ENCODE measurements around the gene AGPAT3.

AGPAT3 gene

DNA sequence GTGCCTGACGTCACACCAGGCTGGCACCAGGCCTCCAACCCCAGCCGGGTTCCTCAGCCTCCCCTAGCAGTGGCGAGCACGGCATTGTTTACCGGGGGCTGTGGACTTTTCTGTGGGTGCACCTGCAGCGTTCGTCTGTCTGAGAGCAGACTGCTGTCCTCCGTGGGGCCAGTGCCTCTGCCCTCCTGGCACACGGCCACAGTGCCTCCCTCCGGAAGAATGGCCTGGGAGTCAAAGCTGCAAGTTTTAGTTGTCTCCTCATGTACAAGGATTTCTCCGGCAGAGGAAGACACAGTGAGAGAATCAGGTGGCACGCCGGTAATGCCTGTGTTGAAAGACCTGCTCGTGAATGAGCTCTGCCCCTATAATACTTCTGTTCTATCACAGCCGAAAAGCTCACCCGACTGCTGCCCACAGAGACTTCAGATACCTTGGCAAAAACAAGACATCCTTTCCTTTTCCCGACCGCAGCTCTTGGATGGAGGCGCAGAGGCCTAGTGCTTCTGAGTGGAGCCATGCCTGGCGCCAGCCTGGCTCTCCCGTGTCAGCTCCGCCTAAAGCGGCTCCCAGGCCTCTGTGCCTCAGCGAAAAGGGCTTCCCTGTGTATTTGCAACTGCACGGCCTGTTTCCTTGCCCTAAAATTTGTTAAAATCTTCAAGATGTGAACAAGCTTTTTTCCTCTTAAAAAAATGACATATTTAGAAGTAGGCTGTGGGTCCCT, 71.4 kb downstream of the AGPAT3 start:
- Mint-ChIP-seq H3K27ac (no peak overlapping the region), H3K9me3 (no peaks in the 10 kb centered on the region), H3K36me3 (no peaks in the 10 kb centered on the region), H3K27me3 (no peaks in the 10 kb centered on the region), H3K4me3 (no peak overlapping the region), H3K4me1 (peaks cover 27% of the 10 kb centered on the region)

DNA sequence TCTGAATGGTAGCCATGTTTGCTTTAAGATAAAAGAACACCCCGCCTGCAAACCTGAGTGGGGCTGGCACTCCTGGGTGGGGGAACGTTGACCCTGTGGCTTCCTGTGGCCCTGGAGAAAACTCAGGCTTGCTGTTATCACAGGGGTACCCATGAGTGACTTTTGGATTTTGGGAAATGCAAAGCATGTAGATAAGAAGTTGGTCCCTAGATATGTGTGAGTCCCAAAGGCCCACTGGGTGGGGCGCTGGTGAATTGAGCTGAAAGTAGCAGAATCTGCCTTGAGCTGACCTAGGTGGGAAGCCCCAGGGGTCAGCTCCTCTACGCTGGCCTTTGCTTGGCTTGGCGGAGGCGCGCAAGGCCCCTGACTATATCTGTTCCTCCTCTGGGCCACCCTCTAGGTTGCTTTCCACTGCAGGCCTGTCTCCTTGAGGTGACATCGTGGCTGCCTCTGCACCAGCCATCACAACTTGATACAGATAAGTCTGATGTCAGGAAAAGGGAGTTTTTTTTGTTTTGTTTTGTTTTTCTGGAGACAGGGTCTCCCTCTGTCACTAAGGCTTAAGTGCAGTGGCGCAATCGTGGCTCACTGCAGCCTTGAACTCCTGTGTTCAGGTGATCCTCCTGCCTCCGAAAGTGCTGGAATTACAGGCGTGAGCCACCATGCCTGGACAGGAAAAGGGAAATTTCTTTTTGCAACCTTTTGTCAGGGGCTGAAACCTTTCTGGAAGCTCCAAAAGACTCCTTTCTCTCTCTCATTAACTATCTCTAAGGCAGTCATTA, 72.2 kb downstream of the AGPAT3 start:
- Mint-ChIP-seq H3K27me3 (no peaks in the 10 kb centered on the region), H3K27ac (no peak overlapping the region), H3K36me3 (no peaks in the 10 kb centered on the region), H3K9me3 (no peaks in the 10 kb centered on the region), H3K4me3 (no peak overlapping the region), H3K4me1 (peaks cover 26% of the 10 kb centered on the region)

DNA sequence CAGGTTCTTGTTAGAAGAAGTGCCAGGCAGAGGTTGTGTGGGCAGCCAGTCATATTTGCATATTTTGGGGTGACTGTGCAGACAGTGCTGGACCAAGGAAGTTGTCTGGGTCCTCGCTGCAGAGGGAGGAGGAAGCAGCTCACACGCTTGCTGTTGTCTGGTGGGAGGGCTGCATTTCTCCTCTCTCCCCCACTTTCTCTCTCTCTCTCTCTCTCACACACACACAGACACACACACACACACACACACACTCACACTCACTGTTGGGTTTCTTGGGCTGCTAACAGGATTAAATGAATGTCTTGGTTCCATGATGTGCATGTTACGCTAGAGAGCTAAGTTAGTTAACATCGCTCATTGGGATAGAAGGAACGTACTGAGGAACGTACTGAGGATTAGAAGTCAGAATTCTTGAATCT, 72.9 kb downstream of the AGPAT3 start:
- Mint-ChIP-seq H3K9me3 (no peaks in the 10 kb centered on the region), H3K4me1 (peaks cover 25% of the 10 kb centered on the region), H3K36me3 (no peaks in the 10 kb centered on the region), H3K27me3 (no peaks in the 10 kb centered on the region), H3K4me3 (no peak overlapping the region), H3K27ac (no peak overlapping the region)

DNA sequence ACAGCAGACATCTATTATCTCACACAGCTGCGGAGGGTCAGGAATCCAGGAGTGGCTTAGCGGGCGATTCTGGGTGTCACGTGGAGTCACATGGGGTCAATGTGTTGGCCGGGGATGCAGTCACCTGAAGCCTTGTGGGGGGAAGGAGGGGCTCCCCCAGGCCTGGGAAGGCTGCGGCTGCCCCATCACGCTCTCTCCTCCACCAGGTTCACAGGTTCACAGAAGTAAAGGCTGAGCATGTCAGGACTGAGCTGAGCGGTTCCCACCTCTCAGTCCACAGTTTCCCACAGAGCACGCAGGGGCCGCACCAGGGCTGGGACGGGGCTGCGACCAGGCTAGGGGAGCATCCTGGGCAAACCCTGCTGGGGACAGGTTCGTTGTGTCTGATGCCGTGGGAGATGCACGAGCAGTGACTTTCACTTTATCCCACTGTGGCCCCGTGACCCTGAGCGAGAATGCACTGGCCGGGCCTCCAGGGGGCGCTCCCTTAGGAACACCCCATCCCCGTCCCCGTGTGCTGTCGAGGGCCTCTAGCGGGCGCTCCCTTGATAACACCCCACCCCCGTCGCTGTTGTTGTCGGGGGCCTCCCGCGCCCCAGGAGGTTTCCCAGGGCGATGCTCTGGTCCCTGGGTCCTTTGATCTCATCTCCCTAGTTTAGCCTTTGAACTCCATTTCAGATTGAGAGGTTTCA, 73.9 kb downstream of the AGPAT3 start:
- Mint-ChIP-seq H3K27ac (peak overlapping the region; percentile 66), H3K4me3 (peak overlapping the region; percentile 83), H3K36me3 (no peaks in the 10 kb centered on the region), H3K9me3 (no peaks in the 10 kb centered on the region), H3K4me1 (peaks cover 19% of the 10 kb centered on the region), H3K27me3 (no peaks in the 10 kb centered on the region)

DNA sequence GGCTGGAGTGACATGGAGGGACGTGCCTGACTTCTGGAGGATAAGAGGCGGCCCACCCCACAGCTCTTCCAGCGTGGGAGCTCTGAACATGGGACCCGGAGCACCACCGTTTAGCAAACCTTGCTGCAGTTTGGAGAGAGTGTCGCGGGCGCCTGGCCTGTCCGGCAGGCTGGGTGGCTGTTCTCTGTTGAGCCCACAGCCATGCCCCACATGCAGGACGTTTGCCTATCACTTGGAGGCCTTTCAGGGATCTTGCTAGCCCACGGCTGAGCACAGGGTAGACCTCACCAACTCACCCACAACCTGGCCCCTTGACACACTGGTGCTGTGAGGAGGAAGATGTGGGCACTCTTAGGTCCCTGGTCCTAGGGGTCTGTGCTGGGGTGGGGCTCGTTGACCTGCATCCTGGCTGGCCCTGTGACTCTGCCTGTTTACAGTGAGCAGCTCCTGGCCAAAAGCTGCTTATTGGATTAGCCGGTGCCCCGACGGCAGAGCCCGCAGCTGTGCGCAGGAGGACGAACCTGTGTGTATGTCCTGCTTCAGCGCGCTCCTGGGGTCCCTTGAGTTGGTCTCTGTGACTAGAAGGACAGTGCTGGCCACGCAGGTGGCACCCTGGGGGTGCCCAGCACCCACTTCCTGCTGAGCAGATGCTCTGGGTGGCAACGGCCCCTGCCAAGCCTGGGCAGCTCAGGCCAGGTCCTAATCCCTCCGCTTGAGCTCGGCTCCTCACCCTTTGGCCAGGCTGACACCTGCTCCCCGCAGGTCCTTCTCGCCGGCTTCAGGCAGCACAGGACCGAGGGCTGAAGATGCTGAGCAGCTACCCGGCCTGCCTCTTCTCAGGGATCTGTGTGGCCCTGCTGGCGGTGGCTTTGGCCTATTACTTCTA, 74.7 kb downstream of the AGPAT3 start:
- Mint-ChIP-seq H3K27me3 (no peaks in the 10 kb centered on the region), H3K4me3 (peak overlapping the region; percentile 83), H3K9me3 (no peaks in the 10 kb centered on the region), H3K27ac (no peak overlapping the region), H3K4me1 (peaks cover 19% of the 10 kb centered on the region), H3K36me3 (no peaks in the 10 kb centered on the region)

DNA sequence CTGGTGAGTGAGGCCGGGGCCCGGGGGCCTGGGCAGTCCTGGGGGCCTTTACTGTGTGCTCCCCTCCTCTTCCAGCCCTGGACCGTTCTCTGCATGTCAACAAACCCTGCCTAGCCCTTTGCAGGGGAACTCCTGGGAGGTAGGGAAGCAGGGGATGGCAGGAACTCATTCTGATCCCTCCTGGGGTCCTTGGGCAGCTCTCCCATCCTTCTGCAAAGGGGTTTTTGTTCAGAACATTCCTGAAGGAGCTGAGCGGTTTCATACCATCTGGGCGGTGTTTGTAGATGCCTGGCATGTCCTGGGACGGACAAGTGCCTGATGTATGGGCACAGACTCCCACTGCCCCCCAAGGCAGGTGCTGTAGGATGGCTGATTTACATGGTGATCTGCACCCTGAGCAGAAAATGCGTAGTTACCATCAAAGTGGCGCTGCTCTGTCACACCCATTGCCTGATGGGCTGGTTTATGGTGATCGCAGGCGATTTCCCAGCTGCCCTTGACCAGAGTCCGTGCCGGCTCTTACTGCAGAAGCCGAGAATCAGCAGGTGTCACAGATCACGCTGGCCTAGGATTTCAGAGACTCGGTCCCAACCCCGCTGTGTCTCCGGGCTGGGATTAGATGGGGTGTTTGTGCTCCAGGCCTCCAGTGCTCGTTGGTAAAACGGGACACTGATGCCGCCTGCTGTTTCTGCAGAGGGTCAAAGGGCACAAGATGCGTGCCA, 75.5 kb downstream of the AGPAT3 start:
- Mint-ChIP-seq H3K36me3 (no peaks in the 10 kb centered on the region), H3K27me3 (no peaks in the 10 kb centered on the region), H3K27ac (no peak overlapping the region), H3K9me3 (no peaks in the 10 kb centered on the region), H3K4me1 (peaks cover 19% of the 10 kb centered on the region), H3K4me3 (no peak overlapping the region)

DNA sequence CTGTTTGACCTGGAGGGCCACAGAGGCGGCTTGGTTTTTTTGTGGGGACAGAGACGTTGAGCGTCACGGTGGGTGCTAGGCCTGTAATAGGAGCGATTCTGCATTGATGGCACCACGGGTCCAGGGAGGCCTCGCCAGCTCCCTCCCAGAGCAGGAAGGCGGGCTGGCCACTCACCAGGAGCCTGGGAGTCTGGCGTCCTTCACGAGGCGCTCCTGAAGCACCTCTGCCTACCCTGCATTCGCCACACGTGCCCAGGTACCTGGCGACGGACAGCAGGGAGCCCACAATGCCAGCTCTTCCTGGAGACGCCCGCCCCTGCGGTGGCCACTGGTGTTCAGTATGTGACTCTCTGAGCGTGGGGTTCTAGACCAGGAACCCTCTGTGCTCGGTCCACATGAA, 77.2 kb downstream of the AGPAT3 start:
- H3K4me3 Mint-ChIP-seq = no peak overlapping the region
- H3K27me3 Mint-ChIP-seq = no peaks in the 10 kb centered on the region
- no peaks in the 10 kb centered on the region for H3K9me3 Mint-ChIP-seq
- H3K27ac Mint-ChIP-seq = no peak overlapping the region
- peaks cover 19% of the 10 kb centered on the region for H3K4me1 Mint-ChIP-seq
- no peaks in the 10 kb centered on the region for H3K36me3 Mint-ChIP-seq

DNA sequence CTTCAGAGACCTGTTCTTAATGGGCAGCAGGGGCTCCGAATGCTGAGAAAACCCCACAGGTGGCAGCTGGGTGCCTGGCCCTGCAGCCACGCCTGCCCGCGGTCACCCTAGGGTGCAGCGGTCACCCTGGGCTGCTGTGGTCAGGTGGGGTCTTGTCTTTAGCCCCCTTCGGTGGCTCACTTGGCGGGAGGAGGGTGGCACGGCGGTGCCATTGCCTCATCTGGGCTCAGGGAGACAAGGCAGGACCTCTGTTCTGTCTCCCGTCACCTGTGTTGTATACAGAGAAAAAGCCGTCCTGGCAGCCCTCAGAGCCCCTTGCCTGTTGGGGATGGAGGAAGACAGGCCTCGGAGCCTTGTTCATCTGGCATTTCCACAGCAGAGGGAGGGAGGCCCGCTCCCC, 77.6 kb downstream of the AGPAT3 start:
- Mint-ChIP-seq H3K36me3 (no peaks in the 10 kb centered on the region), H3K4me3 (no peak overlapping the region), H3K9me3 (no peaks in the 10 kb centered on the region), H3K27me3 (no peaks in the 10 kb centered on the region), H3K27ac (no peak overlapping the region), H3K4me1 (peaks cover 17% of the 10 kb centered on the region)

DNA sequence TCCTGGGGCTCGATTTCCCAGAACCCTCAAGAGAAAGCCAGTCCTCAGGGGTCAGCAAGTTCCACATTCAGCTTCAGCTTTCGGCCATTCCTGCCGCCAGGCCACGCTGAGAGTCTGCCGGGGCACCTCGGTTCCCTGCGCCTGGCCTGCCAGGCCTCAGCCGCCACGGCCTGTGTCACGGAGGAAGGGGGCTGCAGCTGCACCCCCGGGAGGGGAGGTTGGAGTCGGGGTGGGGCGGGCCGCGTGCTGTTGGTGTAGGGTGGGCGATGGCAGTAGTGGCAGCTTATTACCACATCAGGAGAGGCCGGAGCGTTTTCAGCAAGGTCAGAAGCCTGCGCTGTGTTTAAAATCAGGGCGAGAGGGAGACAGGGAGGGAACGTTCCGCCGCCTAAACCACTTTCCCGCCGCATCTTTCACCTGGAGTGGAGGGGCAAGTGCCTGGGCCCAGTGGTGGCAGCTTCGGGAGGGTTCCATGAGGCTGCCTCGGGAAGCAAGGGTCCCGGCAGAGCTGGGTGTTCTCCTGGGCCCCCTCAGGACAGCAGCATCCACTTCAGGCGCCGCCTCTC, 78.6 kb downstream of the AGPAT3 start:
- Mint-ChIP-seq H3K36me3 (peaks cover 6% of the 10 kb centered on the region), H3K4me1 (peaks cover 8% of the 10 kb centered on the region), H3K27ac (no peak overlapping the region), H3K27me3 (no peaks in the 10 kb centered on the region), H3K9me3 (no peaks in the 10 kb centered on the region), H3K4me3 (no peak overlapping the region)

DNA sequence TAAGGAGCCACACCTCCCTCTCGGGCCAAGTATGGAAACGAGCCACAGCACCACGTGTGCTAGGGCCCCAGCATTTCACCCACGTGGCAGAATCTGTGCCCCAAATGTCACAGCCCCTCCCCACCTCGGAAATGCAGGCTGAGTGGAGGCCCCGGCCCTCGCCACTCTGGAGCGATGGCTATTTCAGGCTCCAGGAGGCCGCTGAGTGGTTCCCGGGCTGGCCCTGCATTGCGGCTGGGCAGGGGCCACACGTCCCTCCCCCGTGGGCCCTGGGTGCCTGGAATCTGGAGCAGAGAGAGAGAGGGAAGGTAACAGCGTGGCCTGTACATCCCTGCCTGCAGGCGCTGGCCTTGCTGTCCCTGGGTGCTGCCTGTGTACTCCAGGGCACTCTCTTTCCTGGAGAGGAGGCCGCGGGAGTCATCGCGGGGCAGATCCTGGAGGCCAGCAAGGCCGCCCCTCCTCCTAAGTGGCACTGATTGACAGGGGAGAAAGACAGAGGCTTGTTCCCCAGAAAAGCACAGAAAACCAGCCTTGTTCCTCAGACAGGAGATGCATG, 79.1 kb downstream of the AGPAT3 start:
- no peak overlapping the region for H3K4me3 Mint-ChIP-seq
- no peaks in the 10 kb centered on the region for H3K9me3 Mint-ChIP-seq
- H3K36me3 Mint-ChIP-seq = peaks cover 6% of the 10 kb centered on the region
- H3K27ac Mint-ChIP-seq = no peak overlapping the region
- peaks cover 6% of the 10 kb centered on the region for H3K4me1 Mint-ChIP-seq
- H3K27me3 Mint-ChIP-seq = no peaks in the 10 kb centered on the region

DNA sequence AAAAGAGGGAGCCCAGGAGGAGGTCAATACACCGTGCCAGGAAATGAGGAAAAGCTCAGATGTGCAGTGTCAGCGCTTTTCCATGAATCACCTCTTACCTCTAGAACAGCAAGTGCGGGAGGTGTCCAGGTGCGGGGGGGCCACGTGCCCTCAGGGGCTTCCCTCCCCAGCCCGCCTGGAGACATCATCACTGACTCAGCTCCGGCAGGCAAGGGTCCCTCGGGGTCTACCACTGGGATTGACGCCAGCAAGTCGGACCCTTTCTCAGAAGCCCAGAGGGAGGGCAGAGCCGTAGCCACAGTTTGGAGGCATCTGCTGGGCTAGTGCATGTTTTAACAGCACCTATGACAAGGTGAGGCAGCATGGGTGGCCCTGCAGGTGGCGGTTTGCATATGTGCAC, 79.7 kb downstream of the AGPAT3 start:
- peaks cover 10% of the 10 kb centered on the region for H3K36me3 Mint-ChIP-seq

DNA sequence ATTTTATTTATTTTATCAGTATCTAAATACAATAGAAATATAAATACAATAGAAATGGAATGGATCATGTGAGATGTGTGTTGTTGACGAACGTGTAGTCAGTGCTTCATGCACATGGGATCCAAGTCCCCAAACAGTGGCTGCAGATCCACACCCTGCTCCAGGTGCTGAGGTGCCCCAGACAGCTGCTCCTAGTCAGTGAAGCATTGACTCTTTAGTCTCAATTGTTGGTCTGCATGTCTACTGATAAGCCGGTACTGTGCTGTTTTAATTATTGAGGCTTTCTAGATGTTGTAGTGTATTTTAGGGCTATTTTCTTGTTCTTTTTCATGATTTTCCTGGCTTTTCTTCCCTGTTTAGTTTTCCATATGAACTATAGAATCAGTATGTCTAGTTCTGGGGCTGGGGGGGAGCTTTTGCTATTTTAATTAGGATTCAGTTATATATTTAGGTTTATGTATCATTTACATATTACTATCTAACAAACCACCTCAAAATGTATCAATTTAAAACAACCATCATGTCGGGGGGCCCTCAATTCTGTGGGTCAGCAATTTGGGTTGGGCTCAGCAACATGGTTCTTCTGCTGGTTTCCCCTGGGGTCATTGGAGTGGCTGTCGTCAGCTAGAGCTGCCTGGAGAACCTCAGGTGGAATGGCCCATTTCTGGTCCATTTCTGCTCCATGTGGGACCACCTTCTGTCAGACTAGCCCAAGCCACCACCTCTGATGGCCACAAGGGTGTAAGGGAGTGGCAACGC, 83.9 kb downstream of the AGPAT3 start:
- Mint-ChIP-seq H3K36me3 (peaks cover 13% of the 10 kb centered on the region), H3K27ac (no peak overlapping the region)

More for the DNA sequence above, 79.7 kb downstream of the AGPAT3 start:
- Mint-ChIP-seq H3K4me1 (peaks cover 10% of the 10 kb centered on the region), H3K27me3 (no peaks in the 10 kb centered on the region), H3K4me3 (no peak overlapping the region), H3K27ac (no peak overlapping the region), H3K9me3 (no peaks in the 10 kb centered on the region)

DNA sequence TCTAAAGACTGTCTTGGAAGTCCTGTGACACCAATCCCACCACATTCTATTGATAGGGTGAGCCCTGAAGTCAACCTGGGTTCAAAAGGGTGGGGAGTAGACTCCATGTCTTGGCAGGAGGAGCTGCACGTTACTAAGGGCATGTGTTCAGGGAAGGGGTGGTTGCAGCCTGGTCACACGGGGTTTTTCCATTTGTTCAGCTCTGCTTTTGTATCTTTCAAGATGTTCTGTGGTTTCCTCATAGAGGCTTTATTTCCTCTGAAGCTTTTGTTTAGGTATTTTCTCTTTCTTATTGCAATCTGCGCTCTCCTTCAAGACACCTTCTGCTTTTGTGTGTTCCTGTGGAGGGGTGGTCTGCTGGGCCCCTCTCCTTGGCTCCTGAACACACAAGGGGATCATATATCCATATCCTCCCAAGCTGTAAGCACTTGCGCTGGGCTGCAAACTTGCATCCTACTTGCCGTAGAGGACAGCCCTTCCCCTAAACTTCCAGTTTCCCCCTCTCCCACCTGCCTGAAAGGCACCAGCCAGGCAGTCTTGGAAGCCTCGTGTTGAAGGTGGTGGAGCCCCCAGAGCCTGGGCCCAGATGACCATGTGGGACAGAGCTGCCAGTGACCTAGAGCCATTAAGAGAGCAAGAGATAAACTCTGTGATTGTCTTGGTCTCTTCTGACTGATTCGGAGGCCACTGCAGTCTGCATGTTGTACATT, 84.6 kb downstream of the AGPAT3 start:
- no peak overlapping the region for H3K27ac Mint-ChIP-seq

More for the DNA sequence above, 83.9 kb downstream of the AGPAT3 start:
- Mint-ChIP-seq H3K27me3 (no peaks in the 10 kb centered on the region), H3K9me3 (no peaks in the 10 kb centered on the region), H3K4me1 (peaks cover 23% of the 10 kb centered on the region), H3K4me3 (no peak overlapping the region)

More for the DNA sequence above, 84.6 kb downstream of the AGPAT3 start:
- Mint-ChIP-seq H3K36me3 (peaks cover 13% of the 10 kb centered on the region), H3K9me3 (no peaks in the 10 kb centered on the region), H3K4me1 (peaks cover 23% of the 10 kb centered on the region), H3K27me3 (no peaks in the 10 kb centered on the region), H3K4me3 (peak overlapping the region; percentile 37)
